ENCODE results near the gene RGS6.

DNA sequence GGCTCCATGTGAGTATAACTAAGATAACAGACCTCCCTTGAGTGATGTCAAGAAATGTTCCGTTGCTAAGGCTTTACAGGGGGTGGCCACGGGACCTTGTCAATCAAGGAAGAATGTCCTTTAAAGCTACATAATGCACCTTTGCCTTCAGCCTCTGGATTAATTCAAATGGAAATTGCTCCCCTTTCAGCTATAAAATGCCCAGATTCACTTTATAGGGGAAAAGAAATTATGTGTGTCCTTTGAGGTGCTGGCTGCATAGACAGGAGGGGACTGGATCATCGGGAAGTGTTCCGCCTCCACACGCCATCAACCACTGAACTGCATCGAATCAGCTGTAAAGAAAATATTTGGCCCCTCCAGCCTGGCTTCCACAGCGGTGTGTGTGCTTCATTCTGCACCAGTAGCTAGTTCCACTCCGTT, 546.3 kb downstream of the RGS6 start:
- TF ChIP-seq CTCF (conservative IDR thresholded peaks at IDR 0.05; ENCODE audit: low read depth, low read length) (no peak), SMC3 (IDR thresholded peaks at IDR 0.05; ENCODE audit: low read depth, low read length) (no peak), CHD1 (IDR thresholded peaks at IDR 0.05; ENCODE audit: low read depth, low read length) (no peak), POLR2A (IDR thresholded peaks at IDR 0.05; ENCODE audit: low read depth, low read length) (no peak), RAD21 (IDR thresholded peaks at IDR 0.05; ENCODE audit: low read length) (no peak), USF2 (IDR thresholded peaks at IDR 0.05; ENCODE audit: low read depth, low read length) (no peak), RCOR1 (IDR thresholded peaks at IDR 0.05; ENCODE audit: insufficient replicate concordance, low read length) (no peak), FOS (IDR thresholded peaks at IDR 0.05; ENCODE audit: low read depth, low read length) (no peak), MAZ (IDR thresholded peaks at IDR 0.05; ENCODE audit: borderline replicate concordance, low read depth, low read length) (no peak), RFX5 (IDR thresholded peaks at IDR 0.05; ENCODE audit: low read depth, low read length) (no peak), BHLHE40 (IDR thresholded peaks at IDR 0.05; ENCODE audit: low read depth, low read length) (no peak)
- TF ChIP-seq, protein P1, sequence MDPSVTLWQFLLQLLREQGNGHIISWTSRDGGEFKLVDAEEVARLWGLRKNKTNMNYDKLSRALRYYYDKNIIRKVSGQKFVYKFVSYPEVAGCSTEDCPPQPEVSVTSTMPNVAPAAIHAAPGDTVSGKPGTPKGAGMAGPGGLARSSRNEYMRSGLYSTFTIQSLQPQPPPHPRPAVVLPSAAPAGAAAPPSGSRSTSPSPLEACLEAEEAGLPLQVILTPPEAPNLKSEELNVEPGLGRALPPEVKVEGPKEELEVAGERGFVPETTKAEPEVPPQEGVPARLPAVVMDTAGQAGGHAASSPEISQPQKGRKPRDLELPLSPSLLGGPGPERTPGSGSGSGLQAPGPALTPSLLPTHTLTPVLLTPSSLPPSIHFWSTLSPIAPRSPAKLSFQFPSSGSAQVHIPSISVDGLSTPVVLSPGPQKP (IDR thresholded peaks at IDR 0.05; ENCODE audit: borderline replicate concordance, low read depth, low read length), result no peak
